Left ventricle myocardium inferior (tissue), 1 donor: Measurements from ENCODE around the gene PHLDB3. TPM values are rescaled to one million over a fixed set of nuclear protein-coding genes. Genes with fewer than 3 reads are reported as not detected.
A peak's percentile ranks its signal among the peaks of the same experiment; 100 is the strongest.

ENCODE experiments used
- DNase-seq: peaks from one replicate; pipeline ENCODE4 v3.0.0-alpha.2; 2020
- H3K27ac ChIP-seq: fragments of 200-600 bp; replicated peaks from 2 replicates; pipeline ENCODE4 v1.8.0; 2021
- H3K27me3 ChIP-seq: fragments of 200-600 bp; 2 replicates; pipeline ENCODE4 v1.8.0; 2021; ENCODE audit warnings: low read depth
- H3K36me3 ChIP-seq: fragments of 200-600 bp; 2 replicates; pipeline ENCODE4 v1.8.0; 2021
- H3K4me1 ChIP-seq: fragments of 200-600 bp; 2 replicates; pipeline ENCODE4 v1.8.0; 2021
- H3K4me3 ChIP-seq: fragments of 200-600 bp; 2 replicates; pipeline ENCODE4 v1.8.0; 2021; ENCODE audit warnings: mild to moderate bottlenecking, moderate library complexity
- H3K9me3 ChIP-seq: fragments of 200-600 bp; replicated peaks from 2 replicates; pipeline ENCODE4 v1.8.0; 2021
- intact Hi-C: fragments of 100-400 bp; cut with micrococcal nuclease; formaldehyde crosslinking; loops from one replicate; pipeline ENCODE4 v1.11.0; 2022
- long read RNA-seq: library from polyadenylated mRNA; unstranded; transcript quantifications from one replicate; pipeline ENCODE4 v2.0.0, GENCODE V29; 2021
- total RNA-seq: library from RNA; stranded (reverse); fragmentation: NEBNext Ultra II Directional; extraction: Animal tissue kit (Norgen Biotek cat#: 25700); gene quantifications from one replicate; pipeline ENCODE4 v1.2.1, GENCODE V29; 2021
- TF ChIP-seq, protein P1 (sequence below): fragments of 200-600 bp; IDR thresholded peaks from 2 replicates; pipeline ENCODE4 v1.8.0; 2021; ENCODE audit warnings: antibody characterized with exemption, mild to moderate bottlenecking, borderline replicate concordance
- donor health status: DM: no; HTN: yes; CAD: no; lungs with severe emphysema.

PHLDB3 gene
- 4.5 TPM for total RNA-seq
- long read RNA-seq, partial matches to known transcripts, result 1 of 4 reads
- long read RNA-seq, other reads (novel, unspliced or antisense), result 3 of 4 reads

DNA sequence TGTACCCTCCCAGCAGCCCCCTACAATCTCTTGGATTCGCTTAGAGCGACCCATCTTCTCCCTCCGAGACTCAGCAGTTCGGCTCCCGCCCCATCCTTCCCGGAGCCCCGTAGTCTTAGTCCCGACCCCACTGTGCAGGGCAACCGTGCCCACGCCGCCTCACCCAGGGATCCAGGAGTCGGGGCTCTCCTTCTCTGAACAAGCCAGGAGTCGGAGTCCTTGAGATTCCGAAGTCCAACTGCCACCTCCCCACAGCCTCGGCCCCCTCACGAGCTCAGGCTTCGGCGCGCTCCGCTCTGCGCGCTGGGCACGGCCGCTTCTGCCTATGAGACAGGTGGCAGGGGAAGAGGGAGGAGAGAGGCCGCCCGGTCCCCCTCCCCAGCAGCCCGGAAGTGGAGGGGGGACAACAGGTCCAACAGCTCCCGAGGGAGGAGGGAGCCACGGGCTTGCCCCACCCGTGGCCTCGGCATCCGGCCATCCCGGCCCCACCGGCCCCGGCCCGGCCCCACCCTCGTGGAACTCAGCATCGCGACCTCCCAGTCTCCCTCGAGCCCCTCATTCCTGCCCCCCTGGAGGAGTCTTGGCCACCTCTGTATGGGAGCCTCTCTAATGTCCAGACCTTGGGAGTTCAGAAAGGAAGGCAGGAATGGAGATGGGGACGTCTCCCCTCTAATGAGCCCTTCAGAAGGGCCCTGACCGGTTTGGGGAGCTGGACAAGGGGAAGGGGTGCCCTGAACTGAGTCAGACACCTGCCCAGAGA is at the start of gene PHLDB3:
PHLDB3 (minus strand) TSS at position 321 of the 760 bp plus-strand sequence. CDS start 628 bp downstream, outside the sequence.
- TF ChIP-seq, protein P1, sequence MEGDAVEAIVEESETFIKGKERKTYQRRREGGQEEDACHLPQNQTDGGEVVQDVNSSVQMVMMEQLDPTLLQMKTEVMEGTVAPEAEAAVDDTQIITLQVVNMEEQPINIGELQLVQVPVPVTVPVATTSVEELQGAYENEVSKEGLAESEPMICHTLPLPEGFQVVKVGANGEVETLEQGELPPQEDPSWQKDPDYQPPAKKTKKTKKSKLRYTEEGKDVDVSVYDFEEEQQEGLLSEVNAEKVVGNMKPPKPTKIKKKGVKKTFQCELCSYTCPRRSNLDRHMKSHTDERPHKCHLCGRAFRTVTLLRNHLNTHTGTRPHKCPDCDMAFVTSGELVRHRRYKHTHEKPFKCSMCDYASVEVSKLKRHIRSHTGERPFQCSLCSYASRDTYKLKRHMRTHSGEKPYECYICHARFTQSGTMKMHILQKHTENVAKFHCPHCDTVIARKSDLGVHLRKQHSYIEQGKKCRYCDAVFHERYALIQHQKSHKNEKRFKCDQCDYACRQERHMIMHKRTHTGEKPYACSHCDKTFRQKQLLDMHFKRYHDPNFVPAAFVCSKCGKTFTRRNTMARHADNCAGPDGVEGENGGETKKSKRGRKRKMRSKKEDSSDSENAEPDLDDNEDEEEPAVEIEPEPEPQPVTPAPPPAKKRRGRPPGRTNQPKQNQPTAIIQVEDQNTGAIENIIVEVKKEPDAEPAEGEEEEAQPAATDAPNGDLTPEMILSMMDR, result no peak
- H3K27me3 ChIP-seq, result no peaks in the 10 kb centered on the region
- no peaks in the 10 kb centered on the region for H3K9me3 ChIP-seq
- H3K4me3 ChIP-seq, result peak within 1 kb of the TSS; percentile 77
- peaks cover 15% of the 10 kb centered on the region for H3K36me3 ChIP-seq
- intact Hi-C loops, result no loop called here
- H3K27ac ChIP-seq, result peak within 1 kb of the TSS; percentile 83
- DNase-seq, result no peak
- peaks cover 20% of the 10 kb centered on the region for H3K4me1 ChIP-seq

DNA sequence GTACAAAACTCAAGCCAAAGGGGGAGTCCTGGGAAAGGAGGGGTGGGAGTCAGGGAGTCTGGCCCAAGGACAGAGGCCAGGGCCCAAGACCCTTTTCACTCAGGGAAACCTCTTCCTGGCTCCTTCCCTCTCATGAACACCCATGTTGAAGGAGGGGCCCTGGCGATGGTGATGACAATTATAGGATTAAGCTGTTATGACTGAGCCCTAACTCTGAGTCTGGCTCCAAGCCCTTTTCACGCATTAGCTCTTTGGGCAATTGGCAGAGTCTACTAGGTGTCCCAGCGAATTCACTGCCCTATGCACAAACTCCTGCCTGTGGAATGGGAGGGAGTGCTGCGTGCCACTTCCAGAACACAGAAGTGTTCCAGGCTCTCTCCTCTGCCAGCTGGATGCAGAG is 49.1 kb upstream of the PHLDB3 start:
- intact Hi-C loops, result no loop called here
- no peaks in the 10 kb centered on the region for H3K9me3 ChIP-seq
- no peak overlapping the region for H3K27ac ChIP-seq
- TF ChIP-seq, protein P1, result no peak
- H3K4me1 ChIP-seq, result no peaks in the 10 kb centered on the region
- H3K36me3 ChIP-seq, result peaks cover 68% of the 10 kb centered on the region
- H3K4me3 ChIP-seq, result no peak overlapping the region
- H3K27me3 ChIP-seq, result no peaks in the 10 kb centered on the region
- no peak for DNase-seq

DNA sequence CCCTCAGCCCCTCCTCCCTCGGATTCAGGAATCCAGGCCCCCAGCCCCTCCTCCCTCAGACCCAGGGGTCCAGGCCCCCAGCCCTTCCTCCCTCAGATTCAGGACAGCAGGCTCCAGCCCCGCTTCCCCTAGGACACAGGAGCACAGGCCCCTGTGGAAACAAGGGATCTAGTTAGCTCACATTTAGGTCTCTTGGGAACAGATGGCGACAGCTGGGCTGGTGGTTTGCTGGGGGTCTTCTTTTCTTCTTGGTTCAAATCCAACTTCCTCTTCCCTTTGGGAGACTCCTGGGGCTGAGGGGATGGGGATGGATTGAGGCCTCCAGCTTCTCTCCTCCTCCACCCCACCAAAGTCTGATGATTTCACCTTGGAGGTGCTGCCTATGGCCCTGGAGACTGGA is 48.1 kb upstream of the PHLDB3 start:
- Histone ChIP-seq H3K27ac (no peak overlapping the region), H3K27me3 (no peaks in the 10 kb centered on the region), H3K36me3 (peaks cover 62% of the 10 kb centered on the region), H3K4me3 (no peak overlapping the region), H3K9me3 (no peaks in the 10 kb centered on the region), H3K4me1 (no peaks in the 10 kb centered on the region)
- intact Hi-C loops, result no loop called here
- no peak for DNase-seq
- TF ChIP-seq, protein P1, result no peak

DNA sequence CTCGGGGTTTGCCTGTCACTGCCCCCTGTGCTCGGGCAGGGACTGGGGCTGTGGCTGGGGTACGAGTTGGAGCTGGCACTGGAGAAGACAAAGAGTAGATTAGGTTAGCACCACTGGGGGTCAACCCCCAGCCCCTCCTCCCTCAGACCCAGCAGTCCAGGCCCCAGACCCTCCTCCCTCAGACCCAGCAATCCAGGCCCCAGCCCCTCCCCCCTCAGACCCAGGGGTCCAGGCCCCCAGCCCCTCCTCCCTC is 47.6 kb upstream of the PHLDB3 start:
- intact Hi-C loops, result no loop called here
- H3K36me3 ChIP-seq, result peaks cover 62% of the 10 kb centered on the region
- H3K27me3 ChIP-seq, result no peaks in the 10 kb centered on the region
- no peak overlapping the region for H3K27ac ChIP-seq
- H3K4me3 ChIP-seq, result no peak overlapping the region
- H3K4me1 ChIP-seq, result no peaks in the 10 kb centered on the region
- no peaks in the 10 kb centered on the region for H3K9me3 ChIP-seq
- DNase-seq, result no peak
- TF ChIP-seq, protein P1, result no peak

DNA sequence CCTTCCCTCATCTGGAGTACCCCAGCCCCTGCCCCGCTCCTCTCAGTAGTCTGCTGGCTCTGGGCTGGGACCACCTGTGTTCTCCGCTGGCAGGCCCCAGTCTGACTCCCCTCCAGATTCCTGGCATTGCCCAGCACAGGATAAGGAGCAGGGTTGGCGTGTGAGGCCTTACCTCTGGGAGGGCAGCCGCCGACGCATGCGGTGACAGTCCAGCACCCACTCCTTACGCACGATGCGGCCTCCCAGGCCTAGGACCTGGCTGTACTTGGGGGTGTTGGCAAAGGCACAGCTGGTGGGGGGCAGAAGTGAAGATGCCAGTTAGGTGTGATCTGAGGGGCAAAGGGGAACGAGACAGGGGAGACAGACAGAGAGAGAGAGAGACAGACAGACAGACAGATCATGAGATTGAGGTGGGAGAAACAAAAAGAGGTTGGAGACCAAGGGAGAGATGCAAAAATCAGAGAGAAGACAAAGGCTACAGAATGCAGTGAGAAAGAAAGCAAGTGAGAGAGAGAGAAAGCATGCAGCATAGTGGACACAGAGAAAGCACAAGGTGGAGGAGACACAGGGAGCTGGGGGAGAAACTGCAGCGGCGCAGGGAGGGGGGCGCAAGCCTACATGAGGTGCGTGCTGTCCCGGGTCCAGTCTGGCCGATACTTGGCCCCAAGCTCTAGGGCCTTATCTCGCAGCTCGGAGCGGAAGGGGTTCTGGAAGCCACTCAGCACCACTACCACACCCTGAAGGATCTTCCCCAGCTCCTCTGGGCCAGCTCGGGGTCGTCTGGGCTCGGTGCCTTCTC is 47.1 kb upstream of the PHLDB3 start:
- TF ChIP-seq, protein P1, result no peak
- DNase-seq, result no peak
- Histone ChIP-seq H3K4me3 (no peak overlapping the region), H3K27me3 (no peaks in the 10 kb centered on the region), H3K36me3 (peaks cover 62% of the 10 kb centered on the region), H3K27ac (no peak overlapping the region), H3K9me3 (no peaks in the 10 kb centered on the region), H3K4me1 (no peaks in the 10 kb centered on the region)
- intact Hi-C loops, result no loop called here
